ENCODE measurements around the gene TSR1.

TSR1 gene

DNA sequence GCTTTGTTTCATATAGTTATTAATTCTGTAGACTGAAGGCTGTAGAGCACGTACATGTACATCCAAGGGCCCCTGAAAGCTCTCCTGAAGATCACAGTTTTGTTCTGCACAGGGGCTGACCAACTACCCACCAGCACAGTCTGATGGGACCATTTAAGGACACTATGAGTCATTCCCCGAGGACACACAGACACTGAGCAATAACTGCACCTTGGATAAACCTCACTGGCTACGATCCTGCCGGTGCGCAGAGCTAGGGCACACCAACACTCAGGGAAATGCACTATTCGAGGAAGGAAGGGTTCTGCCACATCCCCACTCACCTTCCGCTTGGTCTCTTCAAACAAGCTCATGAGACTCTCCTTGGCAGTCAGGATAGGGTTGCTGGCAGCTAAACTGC is 53.0 kb downstream of the TSR1 start:
- DNase-seq (ENCODE audit: low spot score), result no peak

GRCh38 chr17:2282297-2282873 is 53.9 kb downstream of the TSR1 start:
- DNase-seq (ENCODE audit: low spot score), result peak; percentile 74

DNA sequence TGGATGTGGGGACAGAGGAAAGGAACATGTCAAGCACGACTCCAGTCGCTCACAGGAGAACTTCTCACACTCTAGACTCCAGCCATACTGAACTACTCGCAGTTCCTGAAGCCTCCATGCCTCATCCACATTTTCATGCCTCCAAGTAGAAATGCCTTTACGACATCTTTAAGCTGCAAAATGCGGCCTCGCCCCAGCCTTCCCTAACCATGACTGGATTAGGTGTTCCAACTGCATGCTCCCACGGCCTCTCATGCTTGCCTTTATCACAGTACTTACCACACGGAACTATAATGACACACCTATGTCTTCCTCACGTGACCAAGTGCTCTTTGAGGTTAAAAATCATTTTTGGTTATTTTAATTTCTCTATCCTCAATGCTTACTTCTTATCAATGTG is 56.5 kb downstream of the TSR1 start:
- DNase-seq (ENCODE audit: low spot score), result no peak

- no peak for DNase-seq (ENCODE audit: low spot score)
Measured at GRCh38 chr17:2277429-2278170, 58.7 kb downstream of the TSR1 start.

DNA sequence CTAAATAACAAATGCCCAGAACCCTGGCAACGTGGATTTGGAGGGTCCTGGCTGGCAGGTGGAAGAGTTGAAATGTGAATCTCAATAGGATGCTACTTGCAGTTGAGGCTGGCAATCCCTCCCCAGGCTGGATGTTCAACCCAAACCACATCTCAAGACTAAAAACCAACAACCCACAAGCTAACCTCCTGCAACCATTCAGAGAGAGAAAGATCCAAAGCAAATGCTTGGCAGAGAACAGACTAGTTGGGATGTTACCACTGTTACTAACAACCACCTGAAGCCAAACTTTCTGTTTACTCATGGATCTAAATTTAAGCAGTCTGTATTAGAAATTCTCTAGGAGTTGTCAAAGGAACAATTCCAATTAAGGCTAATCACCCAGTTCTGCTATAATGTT is 60.5 kb downstream of the TSR1 start:
- no peak for DNase-seq (ENCODE audit: low spot score)

GRCh38 chr17:2274414-2274813 is 61.8 kb downstream of the TSR1 start:
- no peak for DNase-seq (ENCODE audit: low spot score)

Small RNA genes lying within 50 kb of the gene (small RNA-seq; reads per million reads assigned to genes)
- gene AC006435.3, result 0 reads per million in 2 experiments
- 85.5 to 777 reads per million in 2 experiments for gene SNORD91A
- 7.9 to 277 reads per million in 2 experiments for gene SNORD91B

All from SK-N-DZ (cell line).